CD14-positive monocyte (primary cell): ENCODE data around the gene CCDC188. TPM values are rescaled to one million over a fixed set of nuclear protein-coding genes. Genes with fewer than 3 reads are reported as not detected.

ENCODE experiments used
- DNase-seq, 3 donors: peaks; one replicate each; pipeline ENCODE4 v3.0.0-alpha.2; 2011 to 2022
- H2AFZ ChIP-seq: 2 replicates; pipeline ENCODE4 v1.6.0; 2012; ENCODE audit warnings: mild to moderate bottlenecking, low read depth, low read length, inconsistent platforms; ENCODE audit not compliant: insufficient read depth, poor library complexity, severe bottlenecking
- H3K27ac ChIP-seq, 2 donors: 1 replicate in 1 of 2; 2 replicates in 1 of 2; pipeline ENCODE4 v1.5.1; 2012 to 2013; ENCODE audit warnings: low read length in 2 of 2, control low read depth in 1 of 2, inconsistent platforms in 1 of 2, low read depth in 1 of 2, mild to moderate bottlenecking in 1 of 2
- H3K27me3 ChIP-seq, 2 donors: one replicate each; pipeline versions ENCODE4 v1.6.0 to v1.6.1; 2011 to 2013; ENCODE audit warnings: low read length in 2 of 2; ENCODE audit not compliant: control insufficient read depth in 2 of 2, insufficient read depth in 2 of 2
- H3K36me3 ChIP-seq, 2 donors: replicated peaks in 1 of 2; 1 replicate in 1 of 2; 2 replicates in 1 of 2; pipeline versions ENCODE4 v1.5.1 to v1.6.1; 2012 to 2013; ENCODE audit warnings: low read length in 2 of 2, control low read depth in 1 of 2, inconsistent platforms in 1 of 2, mild to moderate bottlenecking in 1 of 2; ENCODE audit not compliant: insufficient read depth in 2 of 2, control insufficient read depth in 1 of 2
- H3K4me1 ChIP-seq, 2 donors: 1 replicate in 1 of 2; 2 replicates in 1 of 2; pipeline versions ENCODE4 v1.5.1 to v1.6.1; 2012 to 2013; ENCODE audit warnings: low read length in 2 of 2, control low read depth in 1 of 2, inconsistent platforms in 1 of 2, mild to moderate bottlenecking in 1 of 2, moderate library complexity in 1 of 2; ENCODE audit not compliant: insufficient read depth in 2 of 2, control insufficient read depth in 1 of 2
- H3K4me2 ChIP-seq: replicated peaks from 2 replicates; pipeline ENCODE3; 2012; ENCODE audit warnings: low read length, moderate library complexity, mild to moderate bottlenecking; ENCODE audit not compliant: poor library complexity, severe bottlenecking; ENCODE audit errors: extremely low read depth
- H3K4me3 ChIP-seq, 3 experiments: fragments of 200-600 bp in 1 of 3; sonication (generic) in 1 of 3; replicated peaks in 1 of 3; 1 replicate in 2 of 3; 2 replicates in 1 of 3; pipeline ENCODE4 v1.5.1; 2011 to 2013; ENCODE audit warnings: low read length in 3 of 3, mild to moderate bottlenecking in 3 of 3, control low read depth in 2 of 3, low read depth in 2 of 3, inconsistent platforms in 1 of 3, moderate library complexity in 1 of 3
- H3K79me2 ChIP-seq: 2 replicates; pipeline ENCODE4 v1.6.0; 2012; ENCODE audit warnings: mild to moderate bottlenecking, control low read depth, inconsistent platforms, low read length, moderate library complexity; ENCODE audit not compliant: insufficient read depth
- H3K9ac ChIP-seq: 2 replicates; pipeline ENCODE4 v1.6.0; 2017; ENCODE audit warnings: low read length, mild to moderate bottlenecking; ENCODE audit not compliant: insufficient read depth, poor library complexity, severe bottlenecking
- H3K9me3 ChIP-seq, 2 donors: replicated peaks in 1 of 2; 1 replicate in 1 of 2; 2 replicates in 1 of 2; pipeline versions ENCODE4 v1.5.1 to v1.6.1; 2012 to 2013; ENCODE audit warnings: low read length in 2 of 2, control low read depth in 1 of 2; ENCODE audit not compliant: control insufficient read depth in 1 of 2, insufficient read depth in 1 of 2
- H4K20me1 ChIP-seq: 2 replicates; pipeline ENCODE4 v1.6.0; 2012; ENCODE audit warnings: mild to moderate bottlenecking, low read length, control low read depth, moderate library complexity; ENCODE audit not compliant: insufficient read depth
- H3K27ac Mint-ChIP-seq, 7 donors: one replicate each; pipeline ENCODE4 v1.8.0; 2020; ENCODE audit warnings: mild to moderate bottlenecking in 7 of 7, mixed read lengths in 7 of 7, moderate library complexity in 6 of 7, inconsistent platforms in 2 of 7
- H3K27me3 Mint-ChIP-seq, 3 donors: one replicate each; pipeline ENCODE4 v1.8.0; 2021 to 2022; ENCODE audit warnings: low read depth in 3 of 3, mild to moderate bottlenecking in 3 of 3, mixed read lengths in 3 of 3, moderate library complexity in 3 of 3, inconsistent platforms in 1 of 3
- H3K36me3 Mint-ChIP-seq, 2 donors: one replicate each; pipeline ENCODE4 v1.8.0; 2020; ENCODE audit warnings: mixed read lengths in 2 of 2, inconsistent platforms in 1 of 2, mild to moderate bottlenecking in 1 of 2
- H3K4me1 Mint-ChIP-seq: one replicate; pipeline ENCODE4 v1.8.0; 2020; ENCODE audit warnings: mild to moderate bottlenecking, mixed read lengths
- H3K4me3 Mint-ChIP-seq, 2 donors: one replicate each; pipeline ENCODE4 v1.8.0; 2020; ENCODE audit warnings: mild to moderate bottlenecking in 2 of 2, mixed read lengths in 2 of 2, moderate library complexity in 1 of 2
- H3K9me3 Mint-ChIP-seq, 7 donors: one replicate each; pipeline ENCODE4 v1.8.0; 2020 to 2022; ENCODE audit warnings: mixed read lengths in 7 of 7, mild to moderate bottlenecking in 6 of 7, moderate library complexity in 6 of 7, inconsistent platforms in 2 of 7
- CTCF ChIP-seq: fragments of 200-600 bp; IDR thresholded peaks from one replicate; pipeline ENCODE4 v1.8.0; 2022; ENCODE audit warnings: antibody characterized with exemption, mild to moderate bottlenecking
- WGBS: methylation state at CpG from one replicate; pipeline ENCODE4 v1.1.5; 2013; ENCODE audit warnings: missing lambda C conversion rate; ENCODE audit not compliant: insufficient coverage; 5-methylcytosine and 5-hydroxymethylcytosine counted together
- intact Hi-C, 2 donors: fragments of 100-400 bp; cut with micrococcal nuclease; formaldehyde crosslinking; loops; one replicate each; pipeline versions ENCODE4 v1.15.0 to v1.15.1; 2023
- polyA plus RNA-seq, 3 donors: library from polyadenylated mRNA; depleted of rRNA in 1 of 3; unstranded in 2 of 3; stranded (reverse) in 1 of 3; fragments of 300-500 nt in 2 of 3; fragments of >200 nt in 1 of 3; fragmentation: Illumina TruSeq in 2 of 3; gene quantifications; 1 replicate in 2 of 3; 2 replicates in 1 of 3; pipeline ENCODE4 v1.2.3, GENCODE V29; 2012 to 2021

CCDC188 gene
- polyA plus RNA-seq, 3 donors: 0.15 TPM; not detected in 2

DNA sequence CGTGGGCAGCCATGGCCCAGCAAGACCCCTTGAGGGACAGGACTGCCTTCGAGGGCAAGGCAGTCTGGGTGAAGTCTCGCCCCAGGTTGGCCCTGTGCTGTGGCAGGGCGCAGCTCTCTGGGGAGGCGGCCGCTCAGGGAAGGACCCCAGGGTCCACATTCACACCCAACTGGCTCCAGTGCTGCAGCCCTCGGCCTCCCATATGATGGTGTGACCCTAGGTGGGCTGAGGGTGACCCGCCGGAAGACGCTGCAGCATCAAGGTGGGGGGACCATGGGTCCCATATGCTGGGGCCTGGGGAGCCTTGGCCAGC lies 28.0 kb upstream of the CCDC188 start:
- intact Hi-C loops: no loop called here
- no peaks in the 10 kb centered on the region for H3K4me1 ChIP-seq
- H3K9ac ChIP-seq: no peak overlapping the region
- no peaks in the 10 kb centered on the region for H3K36me3 ChIP-seq
- Mint-ChIP-seq H3K9me3 (no peaks in the 10 kb centered on the region), H3K4me1 (no peaks in the 10 kb centered on the region), H3K36me3 (no peaks in the 10 kb centered on the region), H3K27me3 (peaks cover 0 to 2% (median 1%) of the 10 kb centered on the region in 3 donors), H3K4me3 (no peak overlapping the region), H3K27ac (no peak overlapping the region)
- H3K79me2 ChIP-seq: no peaks in the 10 kb centered on the region
- H3K27me3 ChIP-seq: no peaks in the 10 kb centered on the region
- WGBS: 90% methylated on average over 10 of the region's 10 CpGs
- no peak overlapping the region for H2AFZ ChIP-seq
- no peak overlapping the region for H3K27ac ChIP-seq
- no peak overlapping the region for H3K4me3 ChIP-seq
- no peak for DNase-seq
- H3K4me2 ChIP-seq: no peak overlapping the region
- TF ChIP-seq CTCF: no peak
- no peaks in the 10 kb centered on the region for H4K20me1 ChIP-seq
- no peaks in the 10 kb centered on the region for H3K9me3 ChIP-seq

DNA sequence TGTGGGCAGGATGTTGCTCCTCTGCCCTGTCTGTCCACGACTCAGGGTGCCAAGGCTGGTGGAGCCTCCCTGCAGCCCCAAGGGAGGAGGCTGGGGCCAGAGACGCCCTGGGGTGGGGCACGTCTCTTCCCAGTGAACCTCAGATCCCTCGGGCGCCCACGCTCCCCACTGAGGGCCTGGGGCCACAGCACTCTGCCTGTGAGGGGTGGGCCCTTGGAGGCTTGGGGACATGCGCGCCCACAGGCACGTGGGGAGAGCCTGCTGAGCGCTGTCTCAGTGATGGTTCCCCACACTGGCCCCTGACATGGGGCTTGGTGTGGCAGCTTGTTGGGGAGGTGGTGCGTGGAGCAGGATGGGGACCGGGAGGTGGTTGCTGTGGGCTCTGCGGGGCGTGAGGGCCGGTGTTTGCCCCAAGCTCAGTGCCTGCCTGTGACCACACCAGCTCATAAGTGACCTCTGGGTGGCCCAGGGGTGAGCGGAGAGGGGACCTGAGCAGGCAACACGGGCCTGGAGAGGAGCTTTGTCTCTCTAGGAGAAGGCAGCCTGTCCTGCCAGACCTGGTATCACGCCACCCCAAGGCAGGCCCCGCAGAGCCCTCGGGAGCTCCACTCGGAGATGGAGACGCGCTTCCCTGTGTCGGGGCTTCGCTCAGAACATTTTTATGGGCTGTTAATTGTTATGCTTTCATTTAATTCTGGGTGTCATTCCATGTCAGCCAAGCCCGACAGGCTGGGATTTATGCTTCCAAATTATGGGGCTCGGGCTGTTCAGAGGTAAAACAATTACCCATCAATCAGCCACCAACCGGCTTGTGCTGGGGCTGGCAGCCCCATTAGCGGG lies 27.4 kb upstream of the CCDC188 start:
- H3K27ac ChIP-seq: no peak overlapping the region
- H3K4me3 ChIP-seq: no peak overlapping the region
- no peak overlapping the region for H3K9ac ChIP-seq
- H3K4me2 ChIP-seq: no peak overlapping the region
- H3K79me2 ChIP-seq: no peaks in the 10 kb centered on the region
- Mint-ChIP-seq H3K9me3 (no peaks in the 10 kb centered on the region), H3K27ac (no peak overlapping the region), H3K4me1 (no peaks in the 10 kb centered on the region), H3K27me3 (peaks cover 1 to 2% (median 2%) of the 10 kb centered on the region in 3 donors), H3K4me3 (no peak overlapping the region), H3K36me3 (no peaks in the 10 kb centered on the region)
- DNase-seq: no peak
- no peaks in the 10 kb centered on the region for H4K20me1 ChIP-seq
- TF ChIP-seq CTCF: no peak
- intact Hi-C loops: no loop called here
- no peaks in the 10 kb centered on the region for H3K36me3 ChIP-seq
- no peaks in the 10 kb centered on the region for H3K27me3 ChIP-seq
- no peak overlapping the region for H2AFZ ChIP-seq
- no peaks in the 10 kb centered on the region for H3K4me1 ChIP-seq
- 85% methylated on average over 19 of the region's 29 CpGs for WGBS
- H3K9me3 ChIP-seq: no peaks in the 10 kb centered on the region
